HL-60 (cell line): Measurements from ENCODE around the gene SHISA3.

Experiments used
- POLR2AphosphoS5 ChIP-seq: IDR thresholded peaks from 2 replicates; pipeline ENCODE4 v1.6.1; 2012; ENCODE audit warnings: low read depth
- SPI1 ChIP-seq: IDR thresholded peaks from 2 replicates; pipeline ENCODE4 v1.6.1; 2012; ENCODE audit warnings: low read depth, mild to moderate bottlenecking, borderline replicate concordance
- TF ChIP-seq, protein P1 (sequence below): IDR thresholded peaks from one replicate; pipeline ENCODE4 v1.5.1; 2011; ENCODE audit warnings: low read length, control low read depth, inconsistent platforms; ENCODE audit not compliant: insufficient read depth
- TF ChIP-seq, protein P2 (sequence below): IDR thresholded peaks from 2 replicates; pipeline ENCODE4 v1.6.1; 2012; ENCODE audit warnings: low read depth; ENCODE audit not compliant: insufficient replicate concordance

DNA sequence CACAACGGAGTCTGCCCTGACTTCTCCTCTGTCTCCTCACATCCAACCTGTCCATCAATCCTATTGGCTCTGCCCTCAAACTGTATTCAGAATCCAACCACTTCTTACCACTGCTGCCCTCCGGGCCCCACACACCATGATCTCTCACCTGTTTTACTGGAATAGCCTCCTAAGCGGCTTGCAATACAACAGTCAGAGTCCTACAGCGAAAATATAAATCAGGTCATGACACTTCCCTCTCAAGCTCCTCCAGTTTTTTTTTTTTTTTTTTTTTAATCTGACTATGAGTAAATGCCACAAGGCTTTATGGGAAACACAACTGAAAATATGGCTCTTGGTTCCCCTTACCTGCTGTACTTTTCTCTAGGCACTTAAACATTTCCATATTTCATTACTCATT lies 42.8 kb downstream of the SHISA3 start:
- TF ChIP-seq, protein P1, sequence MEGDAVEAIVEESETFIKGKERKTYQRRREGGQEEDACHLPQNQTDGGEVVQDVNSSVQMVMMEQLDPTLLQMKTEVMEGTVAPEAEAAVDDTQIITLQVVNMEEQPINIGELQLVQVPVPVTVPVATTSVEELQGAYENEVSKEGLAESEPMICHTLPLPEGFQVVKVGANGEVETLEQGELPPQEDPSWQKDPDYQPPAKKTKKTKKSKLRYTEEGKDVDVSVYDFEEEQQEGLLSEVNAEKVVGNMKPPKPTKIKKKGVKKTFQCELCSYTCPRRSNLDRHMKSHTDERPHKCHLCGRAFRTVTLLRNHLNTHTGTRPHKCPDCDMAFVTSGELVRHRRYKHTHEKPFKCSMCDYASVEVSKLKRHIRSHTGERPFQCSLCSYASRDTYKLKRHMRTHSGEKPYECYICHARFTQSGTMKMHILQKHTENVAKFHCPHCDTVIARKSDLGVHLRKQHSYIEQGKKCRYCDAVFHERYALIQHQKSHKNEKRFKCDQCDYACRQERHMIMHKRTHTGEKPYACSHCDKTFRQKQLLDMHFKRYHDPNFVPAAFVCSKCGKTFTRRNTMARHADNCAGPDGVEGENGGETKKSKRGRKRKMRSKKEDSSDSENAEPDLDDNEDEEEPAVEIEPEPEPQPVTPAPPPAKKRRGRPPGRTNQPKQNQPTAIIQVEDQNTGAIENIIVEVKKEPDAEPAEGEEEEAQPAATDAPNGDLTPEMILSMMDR = no peak
- TF ChIP-seq, protein P2, sequence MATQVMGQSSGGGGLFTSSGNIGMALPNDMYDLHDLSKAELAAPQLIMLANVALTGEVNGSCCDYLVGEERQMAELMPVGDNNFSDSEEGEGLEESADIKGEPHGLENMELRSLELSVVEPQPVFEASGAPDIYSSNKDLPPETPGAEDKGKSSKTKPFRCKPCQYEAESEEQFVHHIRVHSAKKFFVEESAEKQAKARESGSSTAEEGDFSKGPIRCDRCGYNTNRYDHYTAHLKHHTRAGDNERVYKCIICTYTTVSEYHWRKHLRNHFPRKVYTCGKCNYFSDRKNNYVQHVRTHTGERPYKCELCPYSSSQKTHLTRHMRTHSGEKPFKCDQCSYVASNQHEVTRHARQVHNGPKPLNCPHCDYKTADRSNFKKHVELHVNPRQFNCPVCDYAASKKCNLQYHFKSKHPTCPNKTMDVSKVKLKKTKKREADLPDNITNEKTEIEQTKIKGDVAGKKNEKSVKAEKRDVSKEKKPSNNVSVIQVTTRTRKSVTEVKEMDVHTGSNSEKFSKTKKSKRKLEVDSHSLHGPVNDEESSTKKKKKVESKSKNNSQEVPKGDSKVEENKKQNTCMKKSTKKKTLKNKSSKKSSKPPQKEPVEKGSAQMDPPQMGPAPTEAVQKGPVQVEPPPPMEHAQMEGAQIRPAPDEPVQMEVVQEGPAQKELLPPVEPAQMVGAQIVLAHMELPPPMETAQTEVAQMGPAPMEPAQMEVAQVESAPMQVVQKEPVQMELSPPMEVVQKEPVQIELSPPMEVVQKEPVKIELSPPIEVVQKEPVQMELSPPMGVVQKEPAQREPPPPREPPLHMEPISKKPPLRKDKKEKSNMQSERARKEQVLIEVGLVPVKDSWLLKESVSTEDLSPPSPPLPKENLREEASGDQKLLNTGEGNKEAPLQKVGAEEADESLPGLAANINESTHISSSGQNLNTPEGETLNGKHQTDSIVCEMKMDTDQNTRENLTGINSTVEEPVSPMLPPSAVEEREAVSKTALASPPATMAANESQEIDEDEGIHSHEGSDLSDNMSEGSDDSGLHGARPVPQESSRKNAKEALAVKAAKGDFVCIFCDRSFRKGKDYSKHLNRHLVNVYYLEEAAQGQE = no peak
- TF ChIP-seq POLR2AphosphoS5 (no peak), SPI1 (no peak)
